ENCODE measurements around the gene THSD7B. TPM values are rescaled to one million over a fixed set of nuclear protein-coding genes. Genes with fewer than 3 reads are reported as not detected.

The THSD7B gene
- total RNA-seq, 1 donor from 2014 or later, result not detected

DNA sequence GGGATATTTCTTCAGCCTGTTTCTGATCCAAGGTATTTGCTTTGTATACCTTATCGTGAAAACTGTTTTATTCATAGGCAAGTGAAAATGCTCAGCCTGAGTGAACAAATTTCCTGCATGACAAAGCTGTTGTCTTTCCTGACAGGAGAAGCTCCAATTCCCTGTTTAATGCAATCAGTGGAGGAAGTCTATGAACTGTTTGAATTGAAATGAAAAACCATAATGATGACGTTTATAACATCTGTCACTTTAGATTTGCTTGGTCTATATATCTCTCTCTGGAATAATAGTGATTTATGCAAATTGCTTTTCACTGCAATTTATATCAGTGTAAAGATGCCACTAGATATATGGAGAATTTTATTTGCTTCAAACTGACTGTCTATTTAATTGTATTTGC, 959.6 kb downstream of the THSD7B start:
- DNase-seq (ENCODE audit: extremely low read depth, low read depth, low spot score), result no peak

All from glomerular endothelial cell (primary cell).